Endothelial cell of umbilical vein (primary cell): ENCODE results near the gene NMRAL1. TPM values are rescaled to one million over a fixed set of nuclear protein-coding genes. Genes with fewer than 3 reads are reported as not detected.

ENCODE experiments used
- BruUV-seq: library from RNA; stranded (reverse); fragments of 400-500 nt; replicated peaks from 2 replicates; lab custom pipeline; 2021; lab: Mats Ljungman, UMichigan
- CTCF ChIA-PET: fragments of 300-600, 350-600 bp; sonication (Branson Sonifier 250); formaldehyde crosslinking; loops from one replicate; lab custom pipeline; 2021; ENCODE audit warnings: antibody characterized with exemption, inconsistent platforms; lab: Charles Lee
- POLR2A ChIA-PET: fragments of 300-600, 350-600 bp; sonication (Branson Sonifier 250); formaldehyde crosslinking; loops from one replicate; lab custom pipeline; 2021; ENCODE audit warnings: antibody characterized with exemption, inconsistent platforms; lab: Charles Lee
- DNase-seq: peaks from one replicate; pipeline ENCODE4 v3.0.0-alpha.2; 2011; ENCODE audit warnings: low read depth, low spot score
- FAIRE-seq: peaks from 2 replicates; lab custom pipeline; 2011; peaks lifted over from hg19 to GRCh38; lab: Jason Lieb, UNC
- H2AFZ ChIP-seq: 2 replicates; pipeline ENCODE4 v1.6.0; 2012; ENCODE audit warnings: low read depth, low read length, control low read depth, inconsistent platforms
- H3K27ac ChIP-seq: 2 replicates; pipeline ENCODE4 v1.5.1; 2011; ENCODE audit warnings: low read depth, mild to moderate bottlenecking, control low read depth, low read length, moderate library complexity; ENCODE audit not compliant: insufficient read depth
- H3K27me3 ChIP-seq, 2 experiments: 2 replicates each; pipeline versions ENCODE4 v1.6.0 to v1.6.1; 2011; ENCODE audit warnings: low read length in 2 of 2, mixed read lengths in 1 of 2; ENCODE audit not compliant: control insufficient read depth in 2 of 2, insufficient read depth in 2 of 2
- H3K36me3 ChIP-seq, 2 experiments: 2 replicates in 1 of 2; 3 replicates in 1 of 2; pipeline ENCODE4 v1.5.1; 2011; ENCODE audit warnings: low read length in 2 of 2, mild to moderate bottlenecking in 1 of 2, moderate library complexity in 1 of 2; ENCODE audit not compliant: control insufficient read depth in 2 of 2, insufficient read depth in 2 of 2; ENCODE audit errors: extremely low read depth in 1 of 2
- H3K4me1 ChIP-seq: 3 replicates; pipeline ENCODE4 v1.5.1; 2011; ENCODE audit warnings: mild to moderate bottlenecking, low read length; ENCODE audit not compliant: control insufficient read depth, insufficient read depth; ENCODE audit errors: extremely low read depth
- H3K4me2 ChIP-seq: 2 replicates; pipeline ENCODE4 v1.6.1; 2011; ENCODE audit warnings: low read length, control low read depth, mixed read lengths; ENCODE audit not compliant: insufficient read depth
- H3K4me3 ChIP-seq, 3 experiments: fragments of 200-600 bp in 1 of 3; sonication (generic), shearing (Covaris generic) in 1 of 3; replicated peaks in 1 of 3; 2 replicates each; pipeline ENCODE4 v1.5.1; 2011 to 2016; ENCODE audit warnings: control low read depth in 3 of 3, low read length in 3 of 3, mild to moderate bottlenecking in 2 of 3, inconsistent platforms in 1 of 3, low read depth in 1 of 3, moderate library complexity in 1 of 3; ENCODE audit not compliant: insufficient read depth in 1 of 3
- H3K79me2 ChIP-seq: 2 replicates; pipeline ENCODE4 v1.6.0; 2012; ENCODE audit warnings: low read length, inconsistent platforms; ENCODE audit not compliant: control insufficient read depth, insufficient read depth
- H3K9ac ChIP-seq: replicated peaks from 2 replicates; pipeline ENCODE3; 2011; ENCODE audit warnings: low read length, control low read depth; ENCODE audit not compliant: insufficient read depth; ENCODE audit errors: extremely low read depth
- H3K9me1 ChIP-seq: replicated peaks from 3 replicates; pipeline ENCODE4 v1.6.0; 2011; ENCODE audit warnings: mild to moderate bottlenecking, low read length; ENCODE audit not compliant: control insufficient read depth, insufficient read depth; ENCODE audit errors: extremely low read depth
- H3K9me3 ChIP-seq: replicated peaks from 2 replicates; pipeline ENCODE4 v1.5.1; 2012; ENCODE audit warnings: low read length, inconsistent platforms; ENCODE audit not compliant: control insufficient read depth, insufficient read depth
- H4K20me1 ChIP-seq: replicated peaks from 2 replicates; pipeline ENCODE3; 2011; ENCODE audit warnings: mild to moderate bottlenecking, low read length; ENCODE audit not compliant: control insufficient read depth, insufficient read depth; ENCODE audit errors: extremely low read depth
- CTCF ChIP-seq, 2 donors: IDR thresholded peaks; 1 replicate in 1 of 2; 2 replicates in 1 of 2; pipeline ENCODE4 v1.5.1; 2011; ENCODE audit warnings: low read length in 2 of 2, mild to moderate bottlenecking in 2 of 2, moderate library complexity in 2 of 2, control low read depth in 1 of 2, inconsistent platforms in 1 of 2, low read depth in 1 of 2; ENCODE audit not compliant: insufficient read depth in 1 of 2; ENCODE audit errors: extremely low read depth in 1 of 2
- EZH2 ChIP-seq: IDR thresholded peaks from 2 replicates; pipeline ENCODE4 v1.6.1; 2012; ENCODE audit warnings: borderline replicate concordance, low read depth, mild to moderate bottlenecking, moderate library complexity, low read length, inconsistent platforms; ENCODE audit not compliant: severe bottlenecking
- FOS ChIP-seq: IDR thresholded peaks from 2 replicates; pipeline ENCODE4 v1.6.1; 2011; ENCODE audit warnings: mild to moderate bottlenecking, low read length, moderate library complexity, borderline replicate concordance; ENCODE audit not compliant: insufficient read depth
- GATA2 ChIP-seq: IDR thresholded peaks from 2 replicates; pipeline ENCODE4 v1.7.0; 2011; ENCODE audit warnings: low read depth, mild to moderate bottlenecking, moderate library complexity, mixed read lengths, low read length; ENCODE audit not compliant: insufficient read length, insufficient read depth
- JUN ChIP-seq: IDR thresholded peaks from 2 replicates; pipeline ENCODE4 v1.6.1; 2011; ENCODE audit warnings: borderline replicate concordance, low read depth; ENCODE audit not compliant: insufficient read length, insufficient read depth
- MAX ChIP-seq: IDR thresholded peaks from 2 replicates; pipeline ENCODE4 v1.6.1; 2011; ENCODE audit not compliant: insufficient read depth, insufficient read length
- MYC ChIP-seq: IDR thresholded peaks from one replicate; pipeline ENCODE4 v1.6.1; 2011; ENCODE audit warnings: mild to moderate bottlenecking, low read depth, low read length
- POLR2A ChIP-seq: IDR thresholded peaks from 2 replicates; pipeline ENCODE4 v1.6.1; 2012; ENCODE audit warnings: low read depth, mild to moderate bottlenecking, control low read depth, low read length
- POLR2AphosphoS5 ChIP-seq: IDR thresholded peaks from 2 replicates; pipeline ENCODE4 v1.6.1; 2012; ENCODE audit warnings: low read depth, mild to moderate bottlenecking, control low read depth, low read length, moderate library complexity; ENCODE audit not compliant: insufficient read depth
- dilution Hi-C: fragments of 300-500 bp; cut with MboI; formaldehyde crosslinking; loops from one replicate; pipeline ENCODE4 v1.15.0; 2019; ENCODE audit warnings: low sequenced_read_pairs; ENCODE audit not compliant: extremely low pct_ligation_motif_present
- intact Hi-C: fragments of 100-400 bp; cut with micrococcal nuclease; formaldehyde crosslinking; loops from one replicate; pipeline ENCODE4 v1.10.0; 2022
- polyA plus RNA-seq, 4 experiments: library from polyadenylated mRNA; depleted of rRNA in 3 of 4; stranded (reverse) in 3 of 4; unstranded in 1 of 4; fragments of >200 nt; gene quantifications; 2 replicates each; pipeline versions ENCODE4 v1.2.1 to v1.2.3, GENCODE V29; 2011 to 2012; ENCODE audit warnings: missing spikeins in 1 of 4
- total RNA-seq: library from RNA; stranded (reverse); gene quantifications from 2 replicates; pipeline ENCODE4 v1.2.3, GENCODE V29; 2021

NMRAL1 gene
- total and polyA plus RNA-seq, 2 donors (not counting 3 experiments of a cell fraction or from before 2014, with no cell fraction given): 48.0 to 84.4 TPM

- peaks cover 20% of the 10 kb centered on the region for H3K4me1 ChIP-seq
- no peak overlapping the region for H2AFZ ChIP-seq
- ChIA-PET POLR2A (no interaction called here), CTCF (interaction anchor here (1.5 to 3.2 kb wide), 4 partner anchors 17 to 66 kb away, joined by 4 to 42 read pairs (median 14); no protein-coding TSS in a partner anchor)
- no peak overlapping the region for H3K9ac ChIP-seq
- H3K9me1 ChIP-seq: no peaks in the 10 kb centered on the region
- intact Hi-C loops: no loop called here
- BruUV-seq: no TSS peak
- no peak overlapping the region for H3K4me3 ChIP-seq
- peaks cover 0 to 4% of the 10 kb centered on the region in 2 experiments for H3K36me3 ChIP-seq
- DNase-seq (no peak), FAIRE-seq (no peak)
- H4K20me1 ChIP-seq: no peaks in the 10 kb centered on the region
- dilution Hi-C loops: no loop called here
- TF ChIP-seq MAX: no peak
- TF ChIP-seq JUN: no peak
- TF ChIP-seq MYC: no peak
- TF ChIP-seq GATA2: no peak
- TF ChIP-seq POLR2AphosphoS5: no peak
- TF ChIP-seq CTCF (IDR thresholded peaks at IDR 0.05; ENCODE audit: extremely low read depth in 1 of 2, insufficient read depth in 1 of 2, low read depth in 1 of 2, low read length in 2 of 2): no peak
- no peak for TF ChIP-seq EZH2
- no peak for TF ChIP-seq FOS
- no peak for TF ChIP-seq POLR2A
- no peaks in the 10 kb centered on the region for H3K79me2 ChIP-seq
- no peaks in the 10 kb centered on the region for H3K27me3 ChIP-seq
- no peaks in the 10 kb centered on the region for H3K9me3 ChIP-seq
- no peak overlapping the region for H3K27ac ChIP-seq
- H3K4me2 ChIP-seq: no peak overlapping the region
Measured at GRCh38 chr16:4519274-4520058, 45.0 kb upstream of the NMRAL1 start.
